Measurements from ENCODE around the gene MTM1.
A peak's percentile ranks its signal among the peaks of the same experiment; 100 is the strongest.

The MTM1 gene

DNA sequence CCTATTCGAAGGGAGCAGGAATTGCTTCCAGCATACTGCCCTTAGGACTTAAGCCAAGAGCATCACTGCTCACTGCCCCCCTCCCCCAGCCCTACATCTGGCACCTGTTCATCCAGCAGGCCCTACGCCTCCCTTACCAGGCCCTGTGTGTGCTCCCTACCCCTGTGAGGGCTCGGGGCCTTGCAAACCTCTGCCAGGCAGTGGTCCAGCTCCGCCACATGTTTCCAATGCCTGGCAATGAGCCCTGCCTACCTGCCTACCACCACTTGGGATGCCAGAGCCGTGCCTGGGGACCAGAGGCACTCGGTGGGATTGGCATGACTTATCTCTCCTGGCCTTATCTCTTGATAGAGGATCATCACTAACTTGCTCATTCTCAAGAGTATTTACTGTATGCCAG is 27.5 kb upstream of the MTM1 start:
- Histone ChIP-seq H3K4me1 (ENCODE audit: insufficient read depth, low read length) (no peaks in the 10 kb centered on the region), H3K27me3 (ENCODE audit: control insufficient read depth in 1 of 2, insufficient read depth in 2 of 2, low read length in 2 of 2) (no peaks in the 10 kb centered on the region), H3K4me3 (ENCODE audit: low read depth in 1 of 2, low read length in 2 of 2) (no peak overlapping the region), H3K9ac (ENCODE audit: low read length) (no peak overlapping the region), H3K36me3 (ENCODE audit: insufficient read depth, low read length) (no peaks in the 10 kb centered on the region), H3K9me3 (ENCODE audit: low read length) (no peaks in the 10 kb centered on the region), H3K27ac (ENCODE audit: low read depth, low read length) (no peak overlapping the region)

GRCh38 chrX:150542846-150543229 is 25.6 kb upstream of the MTM1 start:
- Histone ChIP-seq H3K27ac (ENCODE audit: low read depth, low read length) (no peak overlapping the region), H3K27me3 (ENCODE audit: control insufficient read depth in 1 of 2, insufficient read depth in 2 of 2, low read length in 2 of 2) (peaks cover 0 to 4% of the 10 kb centered on the region in 2 donors), H3K9ac (ENCODE audit: low read length) (no peak overlapping the region), H3K4me3 (ENCODE audit: low read depth in 1 of 2, low read length in 2 of 2) (no peak overlapping the region), H3K4me1 (ENCODE audit: insufficient read depth, low read length) (peaks cover 12% of the 10 kb centered on the region), H3K9me3 (ENCODE audit: low read length) (no peaks in the 10 kb centered on the region), H3K36me3 (ENCODE audit: insufficient read depth, low read length) (no peaks in the 10 kb centered on the region)

- no peaks in the 10 kb centered on the region for H3K36me3 ChIP-seq (ENCODE audit: insufficient read depth, low read length)
- H3K4me3 ChIP-seq (ENCODE audit: low read depth in 1 of 2, low read length in 2 of 2): no peak overlapping the region
- no peak overlapping the region for H3K9ac ChIP-seq (ENCODE audit: low read length)
- H3K9me3 ChIP-seq (ENCODE audit: low read length): no peaks in the 10 kb centered on the region
- no peak overlapping the region for H3K27ac ChIP-seq (ENCODE audit: low read depth, low read length)
- H3K4me1 ChIP-seq (ENCODE audit: insufficient read depth, low read length): peaks cover 12% of the 10 kb centered on the region
- H3K27me3 ChIP-seq (ENCODE audit: control insufficient read depth in 1 of 2, insufficient read depth in 2 of 2, low read length in 2 of 2): peaks cover 0 to 4% of the 10 kb centered on the region in 2 donors
Measured at GRCh38 chrX:150543230-150544155, 24.9 kb upstream of the MTM1 start.

DNA sequence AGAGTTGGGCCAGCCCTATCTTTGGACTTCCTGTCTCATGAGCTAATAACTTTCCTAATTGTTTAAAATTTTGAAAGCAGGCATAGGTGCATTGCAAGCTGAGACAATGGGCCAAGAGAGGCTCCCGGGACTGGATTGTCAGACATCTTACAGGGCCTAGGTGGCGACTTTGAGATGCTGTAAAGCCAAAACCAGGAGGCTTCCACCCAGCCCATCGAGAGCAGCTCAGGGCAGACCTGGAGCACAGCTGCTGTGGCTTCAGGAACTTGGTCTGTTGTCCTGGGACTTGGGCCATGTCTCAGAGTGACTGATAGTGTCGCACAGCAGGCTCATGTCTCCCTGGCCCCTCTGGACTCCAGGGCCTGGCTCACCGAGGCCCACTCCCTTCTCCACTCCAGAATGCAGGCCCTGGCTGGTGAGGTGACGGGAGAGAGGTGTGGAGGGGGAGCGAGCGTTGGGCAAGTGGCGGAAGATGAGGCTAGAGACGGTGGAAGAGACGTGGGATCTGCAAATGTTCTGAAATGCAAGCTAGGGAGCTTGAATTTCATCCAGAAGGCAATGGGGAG is 24.1 kb upstream of the MTM1 start:
- Histone ChIP-seq H3K36me3 (ENCODE audit: insufficient read depth, low read length) (no peaks in the 10 kb centered on the region), H3K9me3 (ENCODE audit: low read length) (no peaks in the 10 kb centered on the region), H3K27me3 (ENCODE audit: control insufficient read depth in 1 of 2, insufficient read depth in 2 of 2, low read length in 2 of 2) (peaks cover 0 to 4% of the 10 kb centered on the region in 2 donors), H3K9ac (ENCODE audit: low read length) (no peak overlapping the region), H3K4me1 (ENCODE audit: insufficient read depth, low read length) (peaks cover 12% of the 10 kb centered on the region), H3K4me3 (ENCODE audit: low read depth in 1 of 2, low read length in 2 of 2) (no peak overlapping the region), H3K27ac (ENCODE audit: low read depth, low read length) (no peak overlapping the region)

- H3K9me3 ChIP-seq (ENCODE audit: low read length): no peaks in the 10 kb centered on the region
- peaks cover 0 to 4% of the 10 kb centered on the region in 2 donors for H3K27me3 ChIP-seq (ENCODE audit: control insufficient read depth in 1 of 2, insufficient read depth in 2 of 2, low read length in 2 of 2)
- no peak overlapping the region for H3K27ac ChIP-seq (ENCODE audit: low read depth, low read length)
Measured at GRCh38 chrX:150544835-150545770, 23.3 kb upstream of the MTM1 start.

DNA sequence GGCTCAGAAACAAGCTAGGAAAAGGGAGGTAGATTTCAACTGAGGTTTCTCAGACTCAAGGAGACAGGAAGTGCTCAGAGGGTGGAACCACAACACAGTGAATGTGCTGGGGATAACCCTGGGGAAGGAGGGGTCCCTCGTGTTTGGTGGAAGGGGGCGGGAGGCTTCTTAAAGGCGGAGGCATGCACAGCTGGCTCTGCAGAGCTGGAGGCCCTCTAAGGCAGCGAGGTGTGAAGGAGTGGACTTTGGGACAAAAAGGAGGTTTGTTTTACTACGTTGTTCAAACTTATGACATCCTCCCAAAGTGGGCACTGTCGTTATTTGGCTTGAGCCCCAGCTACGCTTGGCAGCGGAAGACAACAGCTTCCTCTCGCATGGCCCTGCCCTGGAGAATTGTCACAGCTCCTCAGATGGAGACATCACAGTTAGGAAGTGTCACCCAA is 21.7 kb upstream of the MTM1 start:
- Histone ChIP-seq H3K9ac (ENCODE audit: low read length) (no peak overlapping the region), H3K9me3 (ENCODE audit: low read length) (no peaks in the 10 kb centered on the region), H3K4me1 (ENCODE audit: insufficient read depth, low read length) (peaks cover 12% of the 10 kb centered on the region), H3K36me3 (ENCODE audit: insufficient read depth, low read length) (no peaks in the 10 kb centered on the region), H3K27me3 (ENCODE audit: control insufficient read depth in 1 of 2, insufficient read depth in 2 of 2, low read length in 2 of 2) (peaks cover 0 to 4% of the 10 kb centered on the region in 2 donors), H3K4me3 (ENCODE audit: low read depth in 1 of 2, low read length in 2 of 2) (no peak overlapping the region), H3K27ac (ENCODE audit: low read depth, low read length) (no peak overlapping the region)

More at GRCh38 chrX:150544835-150545770, 23.3 kb upstream of the MTM1 start:
- H3K4me3 ChIP-seq (ENCODE audit: low read depth in 1 of 2, low read length in 2 of 2): no peak overlapping the region
- H3K9ac ChIP-seq (ENCODE audit: low read length): no peak overlapping the region
- H3K4me1 ChIP-seq (ENCODE audit: insufficient read depth, low read length): peaks cover 12% of the 10 kb centered on the region
- H3K36me3 ChIP-seq (ENCODE audit: insufficient read depth, low read length): no peaks in the 10 kb centered on the region

DNA sequence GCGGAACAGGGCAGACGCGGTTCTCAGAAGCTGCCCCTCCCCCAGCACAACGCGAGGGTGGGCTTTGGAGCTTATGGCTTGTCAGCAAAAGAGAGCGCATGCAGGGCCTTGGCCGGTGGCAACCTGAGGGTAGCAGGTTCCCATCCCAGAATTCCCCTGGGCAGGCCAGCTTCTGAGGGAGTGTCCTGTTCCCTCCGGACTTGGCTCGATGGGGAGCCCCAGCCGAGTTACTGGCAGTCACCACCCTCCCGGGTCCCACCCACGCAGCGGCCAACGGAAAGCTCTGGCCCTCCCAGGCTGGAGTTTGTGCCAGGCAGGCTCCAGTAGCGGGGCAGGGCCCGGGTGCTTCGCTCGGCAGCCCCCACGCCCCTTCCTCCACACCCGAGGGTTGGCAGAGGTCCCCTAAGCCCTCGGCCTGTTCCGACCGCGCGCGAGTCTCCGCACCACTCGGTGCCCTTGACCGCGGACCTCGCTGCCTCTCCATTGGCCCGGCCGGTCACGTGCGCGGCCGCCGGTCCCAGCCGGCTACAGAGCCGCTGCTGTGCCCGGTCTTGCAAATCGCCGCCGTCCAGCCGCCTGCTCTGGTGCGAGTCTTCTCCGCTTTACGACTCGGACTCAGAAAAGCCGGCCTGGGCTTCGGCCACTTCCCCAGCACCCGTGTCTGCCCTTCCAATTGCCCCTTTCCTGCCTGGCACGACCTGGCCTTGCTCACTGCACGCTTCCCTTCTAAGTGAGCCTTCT is 20.9 kb upstream of the MTM1 start:
- Histone ChIP-seq H3K36me3 (ENCODE audit: insufficient read depth, low read length) (no peaks in the 10 kb centered on the region), H3K27me3 (ENCODE audit: control insufficient read depth in 1 of 2, insufficient read depth in 2 of 2, low read length in 2 of 2) (peaks cover 0 to 4% of the 10 kb centered on the region in 2 donors), H3K27ac (ENCODE audit: low read depth, low read length) (peak overlapping the region; percentile 76), H3K4me1 (ENCODE audit: insufficient read depth, low read length) (peaks cover 12% of the 10 kb centered on the region), H3K9ac (ENCODE audit: low read length) (peak overlapping the region; percentile 31), H3K9me3 (ENCODE audit: low read length) (no peaks in the 10 kb centered on the region), H3K4me3 (ENCODE audit: low read depth in 1 of 2, low read length in 2 of 2) (peak overlapping the region in 1 of 2 donors; percentile 26)

DNA sequence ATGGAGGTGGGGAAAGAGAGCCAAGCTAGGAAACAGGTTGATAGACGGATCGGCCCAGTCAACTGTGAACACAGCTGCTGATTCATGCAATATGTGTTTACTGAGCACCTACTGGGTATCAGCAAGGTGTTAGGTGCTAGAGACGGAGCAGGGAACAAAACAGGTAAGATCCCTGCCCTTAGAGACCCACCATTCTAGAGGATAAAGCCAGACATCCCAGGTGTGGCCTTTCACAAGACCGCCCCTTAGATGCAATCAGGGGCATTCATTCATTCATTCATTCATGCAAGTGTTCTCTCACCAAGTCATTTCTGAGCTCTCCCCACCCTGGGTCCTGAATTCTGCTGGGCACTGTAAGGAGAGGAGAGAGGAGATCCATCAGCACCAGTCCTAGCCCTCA is 20.2 kb upstream of the MTM1 start:
- Histone ChIP-seq H3K27ac (ENCODE audit: low read depth, low read length) (no peak overlapping the region), H3K4me3 (ENCODE audit: low read depth in 1 of 2, low read length in 2 of 2) (peak overlapping the region in 1 of 2 donors; percentile 26), H3K9ac (ENCODE audit: low read length) (peak overlapping the region; percentile 31)

DNA sequence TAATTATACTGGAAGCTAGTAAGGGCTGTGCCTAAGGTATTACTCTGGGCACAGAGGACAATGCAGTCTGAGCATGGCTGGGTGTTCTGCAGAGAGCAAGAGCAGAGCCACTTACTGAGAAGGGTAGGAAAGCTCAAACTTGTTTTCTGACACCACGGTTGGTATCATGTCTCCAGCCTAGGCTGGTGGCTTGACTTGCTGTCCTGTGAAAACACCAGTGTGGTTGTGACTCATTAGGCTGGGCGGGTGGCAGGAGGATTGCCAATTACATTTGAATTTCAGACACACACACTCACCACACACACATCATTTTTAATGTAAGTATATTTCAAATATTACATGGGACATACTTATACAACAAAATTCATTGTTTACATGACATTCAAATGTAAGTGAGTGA is 19.7 kb upstream of the MTM1 start:
- Histone ChIP-seq H3K9ac (ENCODE audit: low read length) (no peak overlapping the region), H3K9me3 (ENCODE audit: low read length) (no peaks in the 10 kb centered on the region), H3K27ac (ENCODE audit: low read depth, low read length) (no peak overlapping the region), H3K27me3 (ENCODE audit: control insufficient read depth in 1 of 2, insufficient read depth in 2 of 2, low read length in 2 of 2) (peaks cover 0 to 4% of the 10 kb centered on the region in 2 donors), H3K36me3 (ENCODE audit: insufficient read depth, low read length) (no peaks in the 10 kb centered on the region), H3K4me1 (ENCODE audit: insufficient read depth, low read length) (peaks cover 12% of the 10 kb centered on the region), H3K4me3 (ENCODE audit: low read depth in 1 of 2, low read length in 2 of 2) (no peak overlapping the region)

More for the DNA sequence above, 20.2 kb upstream of the MTM1 start:
- Histone ChIP-seq H3K36me3 (ENCODE audit: insufficient read depth, low read length) (no peaks in the 10 kb centered on the region), H3K27me3 (ENCODE audit: control insufficient read depth in 1 of 2, insufficient read depth in 2 of 2, low read length in 2 of 2) (peaks cover 0 to 4% of the 10 kb centered on the region in 2 donors), H3K4me1 (ENCODE audit: insufficient read depth, low read length) (peaks cover 12% of the 10 kb centered on the region), H3K9me3 (ENCODE audit: low read length) (no peaks in the 10 kb centered on the region)

- Histone ChIP-seq H3K9me3 (ENCODE audit: low read length) (no peaks in the 10 kb centered on the region), H3K9ac (ENCODE audit: low read length) (no peak overlapping the region), H3K4me3 (ENCODE audit: low read depth in 1 of 2, low read length in 2 of 2) (no peak overlapping the region), H3K36me3 (ENCODE audit: insufficient read depth, low read length) (no peaks in the 10 kb centered on the region), H3K4me1 (ENCODE audit: insufficient read depth, low read length) (peaks cover 4% of the 10 kb centered on the region), H3K27ac (ENCODE audit: low read depth, low read length) (no peak overlapping the region), H3K27me3 (ENCODE audit: control insufficient read depth in 1 of 2, insufficient read depth in 2 of 2, low read length in 2 of 2) (peaks cover 0 to 4% of the 10 kb centered on the region in 2 donors)
Measured at GRCh38 chrX:150551963-150552362, 16.5 kb upstream of the MTM1 start.

All from muscle layer of colon (tissue), 2 donors.